Stimulated activated CD4-positive, alpha-beta T cell treated with anti-CD3 and anti-CD28 coated beads, Interleukin-1b, Interleukin-23, amount 100 ng/mL, for 48 hours (primary cell): ENCODE data around the gene MCCD1.
A peak's percentile ranks its signal among the peaks of the same experiment; 100 is the strongest.

Experiments
- DNase-seq: peaks from one replicate; pipeline ENCODE4 v3.0.0-alpha.2; 2020

MCCD1 gene

GRCh38 chr6:31513456-31514165 lies 15.2 kb upstream of the MCCD1 start:
- no peak for DNase-seq

- DNase-seq, result no peak
Observed at GRCh38 chr6:31521835-31522234, 6.9 kb upstream of the MCCD1 start.

GRCh38 chr6:31525553-31525931 lies 3.2 kb upstream of the MCCD1 start:
- no peak for DNase-seq

GRCh38 chr6:31525932-31526591 lies 2.7 kb upstream of the MCCD1 start:
- no peak for DNase-seq

GRCh38 chr6:31528307-31528777 lies 420 bp upstream of the MCCD1 start:
- DNase-seq, result no peak

- DNase-seq, result no peak
Observed at GRCh38 chr6:31529329-31530150, 778 bp downstream of the MCCD1 start.

GRCh38 chr6:31530659-31531058 lies 1.9 kb downstream of the MCCD1 start:
- no peak for DNase-seq

- DNase-seq, result no peak
Observed at GRCh38 chr6:31531162-31531561, 2.4 kb downstream of the MCCD1 start.

- DNase-seq, result no peak
Observed at GRCh38 chr6:31531771-31532643, 3.2 kb downstream of the MCCD1 start.

GRCh38 chr6:31532644-31533454 lies 4.1 kb downstream of the MCCD1 start:
- no peak for DNase-seq

GRCh38 chr6:31533455-31533841 lies 4.7 kb downstream of the MCCD1 start:
- no peak for DNase-seq

GRCh38 chr6:31534011-31534410 lies 5.2 kb downstream of the MCCD1 start:
- DNase-seq, result no peak

- DNase-seq, result no peak
Observed at GRCh38 chr6:31534521-31535040, 5.8 kb downstream of the MCCD1 start.

GRCh38 chr6:31535538-31536324 lies 7.0 kb downstream of the MCCD1 start:
- DNase-seq, result no peak

GRCh38 chr6:31538805-31539400 lies 10.1 kb downstream of the MCCD1 start:
- DNase-seq, result no peak

GRCh38 chr6:31540640-31541039 lies 11.9 kb downstream of the MCCD1 start:
- no peak for DNase-seq

GRCh38 chr6:31541059-31541657 lies 12.4 kb downstream of the MCCD1 start:
- peak; percentile 66 for DNase-seq

GRCh38 chr6:31541658-31542521 lies 13.1 kb downstream of the MCCD1 start, which contains the start of gene DDX39B:
DDX39B (minus strand) TSS chr6:31542003; CDS start chr6:31540532, 1,471 bp downstream.
- peak; percentile 95 for DNase-seq

GRCh38 chr6:31543639-31544038 lies 14.9 kb downstream of the MCCD1 start:
- no peak for DNase-seq
